Endodermal cell (in vitro differentiated cells): ENCODE data around the gene ZNHIT6. TPM values are rescaled to one million over a fixed set of nuclear protein-coding genes. Genes with fewer than 3 reads are reported as not detected.

Experiments
- DNase-seq: peaks from one replicate; pipeline ENCODE4 v3.0.0-alpha.2; 2017
- H3K27ac ChIP-seq: 2 replicates; pipeline ENCODE4 v1.5.1; 2013; ENCODE audit warnings: mild to moderate bottlenecking, low read depth, low read length, moderate library complexity
- H3K27me3 ChIP-seq: 2 replicates; pipeline ENCODE4 v1.6.1; 2013; ENCODE audit warnings: mild to moderate bottlenecking, low read length, moderate library complexity; ENCODE audit not compliant: insufficient read depth, control insufficient read depth, poor library complexity, severe bottlenecking
- H3K36me3 ChIP-seq: 2 replicates; pipeline ENCODE4 v1.7.0; 2013; ENCODE audit warnings: mild to moderate bottlenecking, low read length, moderate library complexity; ENCODE audit not compliant: control insufficient read depth, insufficient read depth
- H3K4me1 ChIP-seq: one replicate; pipeline ENCODE4 v1.7.0; 2013; ENCODE audit warnings: low read length; ENCODE audit not compliant: control insufficient read depth, insufficient read depth
- H3K4me3 ChIP-seq: 2 replicates; pipeline ENCODE4 v1.5.1; 2013; ENCODE audit warnings: mild to moderate bottlenecking, low read length, moderate library complexity
- H3K9ac ChIP-seq: 2 replicates; pipeline ENCODE4 v1.6.1; 2013; ENCODE audit warnings: mild to moderate bottlenecking, low read length, moderate library complexity; ENCODE audit not compliant: poor library complexity, severe bottlenecking; ENCODE audit errors: extremely low read depth
- H3K9me3 ChIP-seq: 2 replicates; pipeline ENCODE4 v1.6.1; 2013; ENCODE audit warnings: mild to moderate bottlenecking, low read length, moderate library complexity; ENCODE audit not compliant: control insufficient read depth
- H3K27ac Mint-ChIP-seq: 2 replicates; pipeline ENCODE4 v1.8.0; 2020; ENCODE audit warnings: mixed read lengths
- H3K27me3 Mint-ChIP-seq: 2 replicates; pipeline ENCODE4 v1.8.0; 2021; ENCODE audit warnings: mild to moderate bottlenecking, mixed read lengths; ENCODE audit not compliant: insufficient read depth
- H3K36me3 Mint-ChIP-seq: 2 replicates; pipeline ENCODE4 v1.8.0; 2020; ENCODE audit warnings: low read depth, mixed read lengths
- H3K4me1 Mint-ChIP-seq: 2 replicates; pipeline ENCODE4 v1.8.0; 2020; ENCODE audit warnings: mixed read lengths
- H3K4me3 Mint-ChIP-seq: 2 replicates; pipeline ENCODE4 v1.8.0; 2020; ENCODE audit warnings: mild to moderate bottlenecking, moderate library complexity, mixed read lengths
- H3K9me3 Mint-ChIP-seq: 2 replicates; pipeline ENCODE4 v1.8.0; 2020; ENCODE audit warnings: mild to moderate bottlenecking, mixed read lengths
- CTCF ChIP-seq: fragments of 200-600 bp; sonication (generic); conservative IDR thresholded peaks from 2 replicates; pipeline ENCODE4 v1.5.0; 2021; ENCODE audit warnings: antibody characterized with exemption, mild to moderate bottlenecking
- WGBS, 2 experiments: methylation state at CpG; one replicate each; pipeline versions ENCODE4 v1.1.5 to v1.1.7; 2013; ENCODE audit warnings: missing lambda C conversion rate in 2 of 2, mixed read lengths in 1 of 2; ENCODE audit not compliant: insufficient coverage in 1 of 2, insufficient read length in 1 of 2; 5-methylcytosine and 5-hydroxymethylcytosine counted together
- total RNA-seq, 2 donors: library from RNA; stranded (reverse); fragmentation: NEBNext Ultra II Directional in 1 of 2; extraction: Animal tissue kit (Norgen Biotek cat#: 25700) in 1 of 2; gene quantifications; 2 replicates in 1 of 2; 3 replicates in 1 of 2; pipeline ENCODE4 v1.2.1, GENCODE V29; 2021

The ZNHIT6 gene
- total RNA-seq, 2 donors from 2014 or later: 11.3 to 12.4 TPM

DNA sequence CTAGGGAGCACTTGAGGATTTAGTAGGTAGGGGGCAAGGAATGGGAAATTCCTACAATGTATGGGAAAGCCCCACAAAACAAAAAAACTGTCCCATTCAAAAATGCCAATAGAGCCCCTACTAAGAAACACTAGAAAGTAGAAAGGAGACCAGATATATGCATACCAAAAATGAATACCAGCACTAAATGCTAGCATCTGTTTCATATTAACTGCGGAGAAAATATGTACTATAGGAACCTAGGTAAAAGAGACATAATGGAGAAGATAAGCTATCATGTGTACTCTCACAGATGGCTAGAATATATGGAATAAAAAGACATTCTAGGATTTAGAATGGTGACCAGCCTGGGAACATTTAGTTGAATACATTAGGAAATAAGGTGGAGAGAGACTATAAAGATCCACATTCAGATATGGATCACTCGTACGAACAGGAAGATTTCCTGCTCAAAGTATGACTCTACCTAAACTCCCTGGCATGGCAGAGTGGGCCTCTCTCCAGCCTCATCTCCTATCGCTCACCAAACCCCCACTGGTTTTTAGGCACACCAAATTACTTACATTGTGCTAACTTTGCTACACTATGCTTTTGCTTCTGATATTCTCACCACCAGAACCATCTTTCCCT is 18.3 kb downstream of the ZNHIT6 start:
- 80 to 90% methylated on average over 2 to 4 of the region's 4 CpGs for WGBS, 2 experiments
- Histone ChIP-seq H3K4me1 (no peaks in the 10 kb centered on the region), H3K4me3 (no peak overlapping the region), H3K9ac (no peak overlapping the region), H3K27me3 (no peaks in the 10 kb centered on the region), H3K9me3 (no peaks in the 10 kb centered on the region), H3K27ac (no peak overlapping the region), H3K36me3 (peaks cover 26% of the 10 kb centered on the region)
- no peak for TF ChIP-seq CTCF
- H3K27ac Mint-ChIP-seq: no peak overlapping the region
- H3K27me3 Mint-ChIP-seq: no peaks in the 10 kb centered on the region
- peaks cover 7% of the 10 kb centered on the region for H3K36me3 Mint-ChIP-seq
- no peaks in the 10 kb centered on the region for H3K9me3 Mint-ChIP-seq
- no peak overlapping the region for H3K4me3 Mint-ChIP-seq
- no peak for DNase-seq
- H3K4me1 Mint-ChIP-seq: no peaks in the 10 kb centered on the region

- H3K27ac Mint-ChIP-seq: no peak overlapping the region
- Histone ChIP-seq H3K36me3 (peaks cover 13% of the 10 kb centered on the region), H3K27me3 (no peaks in the 10 kb centered on the region), H3K4me1 (no peaks in the 10 kb centered on the region), H3K4me3 (no peak overlapping the region), H3K27ac (no peak overlapping the region), H3K9ac (no peak overlapping the region), H3K9me3 (no peaks in the 10 kb centered on the region)
- WGBS, 2 experiments: 91 to 92% methylated on average over 8 to 9 of the region's 9 CpGs
- H3K9me3 Mint-ChIP-seq: no peaks in the 10 kb centered on the region
- H3K4me3 Mint-ChIP-seq: no peak overlapping the region
- H3K36me3 Mint-ChIP-seq: peaks cover 25% of the 10 kb centered on the region
- DNase-seq: no peak
- no peaks in the 10 kb centered on the region for H3K4me1 Mint-ChIP-seq
- no peak for TF ChIP-seq CTCF
- no peaks in the 10 kb centered on the region for H3K27me3 Mint-ChIP-seq
Observed at GRCh38 chr1:85683292-85684025, 24.8 kb downstream of the ZNHIT6 start.

- Histone ChIP-seq H3K27ac (no peak overlapping the region), H3K4me1 (no peaks in the 10 kb centered on the region), H3K9me3 (no peaks in the 10 kb centered on the region), H3K36me3 (peaks cover 29% of the 10 kb centered on the region), H3K27me3 (no peaks in the 10 kb centered on the region), H3K9ac (no peak overlapping the region), H3K4me3 (no peak overlapping the region)
- Mint-ChIP-seq H3K4me3 (no peak overlapping the region), H3K36me3 (peaks cover 33% of the 10 kb centered on the region), H3K27ac (no peak overlapping the region), H3K9me3 (no peaks in the 10 kb centered on the region), H3K27me3 (no peaks in the 10 kb centered on the region), H3K4me1 (no peaks in the 10 kb centered on the region)
- no peak for DNase-seq
- TF ChIP-seq CTCF: no peak
- WGBS, 2 experiments: 90 to 94% methylated on average over 2 of the region's 2 CpGs
Observed at GRCh38 chr1:85681087-85681486, 27.1 kb downstream of the ZNHIT6 start.
